HG03442 (cell line): ENCODE results near the gene ZKSCAN1.
"Not testable (repeated sequence)": the region's sequence is repeated elsewhere in the genome, so short reads cannot be mapped to it uniquely, and the experiment has no call there.

Source experiments
- ATAC-seq: cut with Tn5 transposase; IDR thresholded peaks from one replicate; pipeline ENCODE4 v1.9.1; 2021; ENCODE audit warnings: mild to moderate bottlenecking, moderate library complexity; ENCODE audit not compliant: unreplicated experiment

ZKSCAN1 gene

GRCh38 chr7:100015232-100016214 is at the start of gene ZKSCAN1:
Gene ZKSCAN1 (plus strand): TSS chr7:100015596. CDS start chr7:100023507, 7,911 bp downstream.
- ATAC-seq, result peak; percentile 93

- no peak for ATAC-seq
These were observed 46.1 kb upstream of the ZKSCAN1 start for GRCh38 chr7:99969298-99969697.

GRCh38 chr7:99969813-99970212 is 45.6 kb upstream of the ZKSCAN1 start:
- not testable (repeated sequence) for ATAC-seq

GRCh38 chr7:99971242-99971641 is 44.2 kb upstream of the ZKSCAN1 start:
- ATAC-seq, result no peak

- ATAC-seq, result not testable (repeated sequence)
These were observed 41.6 kb upstream of the ZKSCAN1 start for GRCh38 chr7:99973817-99974216.

- ATAC-seq, result no peak
These were observed 40.7 kb upstream of the ZKSCAN1 start for GRCh38 chr7:99974681-99975080.

GRCh38 chr7:99975782-99976521 is 39.4 kb upstream of the ZKSCAN1 start, which contains the start of gene AZGP1:
Gene AZGP1 (minus strand): TSS chr7:99976031. CDS start chr7:99976020, 11 bp downstream.
- ATAC-seq, result no peak

- ATAC-seq, result no peak
These were observed 38.8 kb upstream of the ZKSCAN1 start for GRCh38 chr7:99976626-99977025.

GRCh38 chr7:99979814-99980225 is 35.6 kb upstream of the ZKSCAN1 start:
- ATAC-seq, result not testable (repeated sequence)

- not testable (repeated sequence) for ATAC-seq
These were observed 34.9 kb upstream of the ZKSCAN1 start for GRCh38 chr7:99980448-99980872.

GRCh38 chr7:99981066-99981465 is 34.3 kb upstream of the ZKSCAN1 start:
- not testable (repeated sequence) for ATAC-seq

GRCh38 chr7:99984593-99984992 is 30.8 kb upstream of the ZKSCAN1 start:
- no peak for ATAC-seq

GRCh38 chr7:99987306-99987705 is 28.1 kb upstream of the ZKSCAN1 start:
- not testable (repeated sequence) for ATAC-seq

- no peak for ATAC-seq
These were observed 27.6 kb upstream of the ZKSCAN1 start for GRCh38 chr7:99987846-99988245.

GRCh38 chr7:99990460-99990852 is 24.9 kb upstream of the ZKSCAN1 start:
- ATAC-seq, result no peak

- ATAC-seq, result not testable (repeated sequence)
These were observed 23.9 kb upstream of the ZKSCAN1 start for GRCh38 chr7:99991543-99991942.

- no peak for ATAC-seq
These were observed 22.9 kb upstream of the ZKSCAN1 start for GRCh38 chr7:99992330-99993038.

- ATAC-seq, result no peak
These were observed 20.6 kb upstream of the ZKSCAN1 start for GRCh38 chr7:99994819-99995218.

GRCh38 chr7:99996755-99997544 is 18.4 kb upstream of the ZKSCAN1 start:
- ATAC-seq, result no peak

- ATAC-seq, result no peak
These were observed 17.8 kb upstream of the ZKSCAN1 start for GRCh38 chr7:99997545-99998137.
